ENCODE measurements around the gene SLC4A11.

The SLC4A11 gene

GRCh38 chr20:3233131-3233990 lies 5.6 kb downstream of the SLC4A11 start:
- Mint-ChIP-seq H3K27ac (no peak overlapping the region), H3K4me1 (peaks cover 15% of the 10 kb centered on the region), H3K27me3 (ENCODE audit: low read depth, poor library complexity) (peaks cover 55% of the 10 kb centered on the region), H3K36me3 (ENCODE audit: low read depth) (no peaks in the 10 kb centered on the region), H3K4me3 (no peak overlapping the region), H3K9me3 (no peaks in the 10 kb centered on the region)
- TF ChIP-seq CTCF (IDR thresholded peaks at IDR 0.05): no peak
- no peak for DNase-seq

GRCh38 chr20:3231889-3232588 lies 7.0 kb downstream of the SLC4A11 start:
- DNase-seq: no peak
- Mint-ChIP-seq H3K4me3 (no peak overlapping the region), H3K27ac (no peak overlapping the region), H3K27me3 (ENCODE audit: low read depth, poor library complexity) (peaks cover 42% of the 10 kb centered on the region), H3K9me3 (no peaks in the 10 kb centered on the region), H3K36me3 (ENCODE audit: low read depth) (no peaks in the 10 kb centered on the region), H3K4me1 (peaks cover 18% of the 10 kb centered on the region)
- no peak for TF ChIP-seq CTCF (IDR thresholded peaks at IDR 0.05)

GRCh38 chr20:3231116-3231515 lies 7.9 kb downstream of the SLC4A11 start:
- Mint-ChIP-seq H3K27ac (no peak overlapping the region), H3K36me3 (ENCODE audit: low read depth) (no peaks in the 10 kb centered on the region), H3K27me3 (ENCODE audit: low read depth, poor library complexity) (peaks cover 33% of the 10 kb centered on the region)

GRCh38 chr20:3229798-3230197 lies 9.2 kb downstream of the SLC4A11 start:
- Mint-ChIP-seq H3K27ac (no peak overlapping the region), H3K27me3 (ENCODE audit: low read depth, poor library complexity) (peaks cover 19% of the 10 kb centered on the region), H3K4me1 (peaks cover 23% of the 10 kb centered on the region), H3K9me3 (no peaks in the 10 kb centered on the region), H3K36me3 (ENCODE audit: low read depth) (no peaks in the 10 kb centered on the region), H3K4me3 (no peak overlapping the region)
- TF ChIP-seq CTCF (IDR thresholded peaks at IDR 0.05): no peak
- DNase-seq: no peak

More at GRCh38 chr20:3231116-3231515, 7.9 kb downstream of the SLC4A11 start:
- no peak for DNase-seq
- no peak for TF ChIP-seq CTCF (IDR thresholded peaks at IDR 0.05)
- Mint-ChIP-seq H3K4me1 (peaks cover 27% of the 10 kb centered on the region), H3K4me3 (no peak overlapping the region), H3K9me3 (no peaks in the 10 kb centered on the region)

- Mint-ChIP-seq H3K9me3 (no peaks in the 10 kb centered on the region), H3K4me3 (no peak overlapping the region), H3K36me3 (ENCODE audit: low read depth) (no peaks in the 10 kb centered on the region), H3K27me3 (ENCODE audit: low read depth, poor library complexity) (peaks cover 15% of the 10 kb centered on the region), H3K27ac (no peak overlapping the region), H3K4me1 (peaks cover 21% of the 10 kb centered on the region)
- no peak for TF ChIP-seq CTCF (IDR thresholded peaks at IDR 0.05)
- DNase-seq: no peak
Measured at GRCh38 chr20:3229158-3229557, 9.8 kb downstream of the SLC4A11 start.

Measured in nephron progenitor cell (in vitro differentiated cells).